NCI-H526 treated with DMSO at 0.1 percent for 48 hours (cell line): ENCODE results near the gene WIPF2.

Experiments
- DNase-seq: peaks from one replicate; lab custom pipeline; 2025; lab: John Stamatoyannopoulos, UW

WIPF2 gene

GRCh38 chr17:40247926-40248495 is 28.9 kb downstream of the WIPF2 start:
- DNase-seq = no peak

GRCh38 chr17:40248507-40248906 is 29.4 kb downstream of the WIPF2 start:
- no peak for DNase-seq

GRCh38 chr17:40251576-40251975 is 32.5 kb downstream of the WIPF2 start:
- DNase-seq = no peak

- DNase-seq = no peak
Measured at GRCh38 chr17:40253565-40253964, 34.5 kb downstream of the WIPF2 start.

GRCh38 chr17:40259505-40259904 is 40.4 kb downstream of the WIPF2 start:
- DNase-seq = no peak

GRCh38 chr17:40260528-40260927 is 41.4 kb downstream of the WIPF2 start:
- DNase-seq = no peak

GRCh38 chr17:40264458-40265185 is 45.5 kb downstream of the WIPF2 start:
- DNase-seq = no peak

GRCh38 chr17:40265337-40265736 is 46.2 kb downstream of the WIPF2 start:
- no peak for DNase-seq

GRCh38 chr17:40266882-40267281 is 47.8 kb downstream of the WIPF2 start:
- DNase-seq = no peak

GRCh38 chr17:40268141-40268712 is 49.1 kb downstream of the WIPF2 start:
- DNase-seq = no peak

GRCh38 chr17:40278414-40278813 is 59.3 kb downstream of the WIPF2 start:
- DNase-seq = no peak

- DNase-seq = no peak
Measured at GRCh38 chr17:40279402-40279801, 60.3 kb downstream of the WIPF2 start.

GRCh38 chr17:40281663-40282062 is 62.6 kb downstream of the WIPF2 start:
- DNase-seq = no peak

- DNase-seq = no peak
Measured at GRCh38 chr17:40283662-40284061, 64.6 kb downstream of the WIPF2 start.

GRCh38 chr17:40284085-40284713 is 65.1 kb downstream of the WIPF2 start:
- no peak for DNase-seq

GRCh38 chr17:40286473-40286872 is 67.4 kb downstream of the WIPF2 start:
- DNase-seq = no peak

- DNase-seq = no peak
Measured at GRCh38 chr17:40287159-40287493, 68.0 kb downstream of the WIPF2 start.

GRCh38 chr17:40287494-40288369 is 68.6 kb downstream of the WIPF2 start, which contains the start of gene CDC6:
TSS of gene CDC6 (plus strand) at chr17:40287879. CDS start at chr17:40289421, 1,542 bp downstream.
- DNase-seq = peak; percentile 99

- DNase-seq = peak; percentile 4
Measured at GRCh38 chr17:40290629-40291280, 71.7 kb downstream of the WIPF2 start.

GRCh38 chr17:40291281-40291664 is 72.2 kb downstream of the WIPF2 start:
- DNase-seq = no peak

- no peak for DNase-seq
Measured at GRCh38 chr17:40293363-40293762, 74.3 kb downstream of the WIPF2 start.
